Measurements from ENCODE around the gene DMWD.

- TF ChIP-seq CTCF (IDR thresholded peaks at IDR 0.05) (no peak), POLR2A (IDR thresholded peaks at IDR 0.05) (no peak)
These were observed 3.4 kb downstream of the DMWD start for GRCh38 chr19:45789035-45789786.
